Prostate gland (tissue), 2 donors: ENCODE measurements around the gene CABLES1. TPM values are rescaled to one million over a fixed set of nuclear protein-coding genes. Genes with fewer than 3 reads are reported as not detected.

ENCODE experiments used
- DNase-seq: peaks from one replicate; pipeline ENCODE4 v3.0.0-alpha.2; 2019; ENCODE audit warnings: low spot score
- H3K27ac ChIP-seq, 2 donors: fragments of 200-600 bp; sonication (generic); 2 replicates each; pipeline ENCODE4 v1.5.1; 2017 to 2019
- H3K27me3 ChIP-seq: fragments of 200-600 bp; sonication (generic); replicated peaks from 2 replicates; pipeline ENCODE4 v1.5.1; 2019; ENCODE audit not compliant: insufficient read depth
- H3K36me3 ChIP-seq, 2 donors: fragments of 200-600 bp; sonication (generic); 1 replicate in 1 of 2; 2 replicates in 1 of 2; pipeline versions ENCODE4 v1.5.1 to v1.8.1; 2017 to 2019
- H3K4me1 ChIP-seq: fragments of 200-600 bp; sonication (generic); replicated peaks from 2 replicates; pipeline ENCODE4 v1.5.1; 2019
- H3K4me3 ChIP-seq, 2 donors: fragments of 200-600 bp; sonication (generic); 2 replicates each; pipeline ENCODE4 v1.5.1; 2017 to 2019
- H3K9me3 ChIP-seq: fragments of 200-600 bp; sonication (generic); 2 replicates; pipeline ENCODE4 v1.5.1; 2017
- POLR2A ChIP-seq: fragments of 450-650 bp; IDR thresholded peaks from one replicate; pipeline ENCODE4 v1.6.1; 2016; ENCODE audit warnings: antibody characterized with exemption, mild to moderate bottlenecking
- POLR2AphosphoS5 ChIP-seq: sonication (generic); formaldehyde crosslinking; IDR thresholded peaks from one replicate; pipeline ENCODE4 v1.6.1; 2017; ENCODE audit warnings: antibody characterized with exemption
- WGBS: methylation state at CpG from one replicate; pipeline ENCODE4 v1.1.5; 2018; 5-methylcytosine and 5-hydroxymethylcytosine counted together
- intact Hi-C: fragments of 100-400 bp; cut with DNase I; formaldehyde crosslinking; loops from one replicate; pipeline ENCODE4 v1.14.2; 2022
- total RNA-seq, 2 donors: library from RNA; depleted of rRNA; stranded (reverse); fragments of >200 nt; gene quantifications; one replicate each; pipeline ENCODE4 v1.1.0, GENCODE V29; 2016
- TF ChIP-seq, protein P1 (sequence below), 4 experiments: fragments of 200-600 bp in 2 of 4; fragments of 450-650 bp in 2 of 4; sonication (generic) in 2 of 4; IDR thresholded peaks; 1 replicate in 3 of 4; 2 replicates in 1 of 4; pipeline ENCODE4 v1.5.1; 2016 to 2019; ENCODE audit warnings: antibody characterized with exemption in 4 of 4, mild to moderate bottlenecking in 2 of 4, moderate library complexity in 2 of 4

CABLES1 gene
- total RNA-seq, 2 donors from 2014 or later = 3.9 to 16.2 TPM

DNA sequence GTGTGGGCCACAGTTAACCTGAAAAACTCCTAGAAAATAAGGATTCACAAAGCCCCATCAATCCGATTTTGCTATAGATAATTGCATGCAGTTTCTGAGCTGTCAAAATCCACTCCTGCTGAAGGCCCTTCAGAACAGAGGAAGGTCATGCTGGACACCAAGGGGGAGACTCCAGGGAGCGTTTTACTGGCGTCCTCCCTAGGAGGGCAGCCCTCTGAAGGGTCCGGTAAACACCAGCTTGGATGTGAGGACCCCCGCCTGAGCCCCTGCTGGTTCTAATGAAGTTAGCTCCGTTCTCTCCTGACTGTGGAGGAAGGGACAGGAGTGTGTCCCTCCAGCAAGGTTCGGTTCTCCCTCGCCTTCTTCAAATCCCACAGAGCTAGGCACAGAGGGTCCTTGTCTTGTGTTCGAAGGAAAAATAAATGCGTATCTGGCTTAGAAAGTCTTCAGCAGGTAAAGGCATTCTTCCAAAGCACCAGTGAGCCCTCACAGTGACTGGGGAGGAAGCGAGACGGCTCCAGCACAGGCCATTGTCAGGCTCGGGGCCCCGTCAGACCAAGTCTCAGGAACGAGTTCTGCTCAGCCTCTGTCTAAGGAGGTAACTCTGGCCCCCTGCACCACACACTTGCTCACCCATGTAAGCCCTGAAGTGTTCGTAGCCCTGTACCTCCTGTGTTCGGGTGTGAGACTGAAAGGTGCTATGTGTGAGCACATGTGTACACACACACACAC, 41.6 kb downstream of the CABLES1 start:
- H3K27me3 ChIP-seq = no peaks in the 10 kb centered on the region
- 95% methylated on average over 15 of the region's 17 CpGs for whole genome bisulfite sequencing
- no peak overlapping the region for H3K27ac ChIP-seq
- no peak for DNase-seq
- H3K36me3 ChIP-seq = no peaks in the 10 kb centered on the region
- H3K4me1 ChIP-seq = no peaks in the 10 kb centered on the region
- H3K9me3 ChIP-seq = no peaks in the 10 kb centered on the region
- no peak overlapping the region for H3K4me3 ChIP-seq
- no peak for TF ChIP-seq POLR2A
- TF ChIP-seq, protein P1, sequence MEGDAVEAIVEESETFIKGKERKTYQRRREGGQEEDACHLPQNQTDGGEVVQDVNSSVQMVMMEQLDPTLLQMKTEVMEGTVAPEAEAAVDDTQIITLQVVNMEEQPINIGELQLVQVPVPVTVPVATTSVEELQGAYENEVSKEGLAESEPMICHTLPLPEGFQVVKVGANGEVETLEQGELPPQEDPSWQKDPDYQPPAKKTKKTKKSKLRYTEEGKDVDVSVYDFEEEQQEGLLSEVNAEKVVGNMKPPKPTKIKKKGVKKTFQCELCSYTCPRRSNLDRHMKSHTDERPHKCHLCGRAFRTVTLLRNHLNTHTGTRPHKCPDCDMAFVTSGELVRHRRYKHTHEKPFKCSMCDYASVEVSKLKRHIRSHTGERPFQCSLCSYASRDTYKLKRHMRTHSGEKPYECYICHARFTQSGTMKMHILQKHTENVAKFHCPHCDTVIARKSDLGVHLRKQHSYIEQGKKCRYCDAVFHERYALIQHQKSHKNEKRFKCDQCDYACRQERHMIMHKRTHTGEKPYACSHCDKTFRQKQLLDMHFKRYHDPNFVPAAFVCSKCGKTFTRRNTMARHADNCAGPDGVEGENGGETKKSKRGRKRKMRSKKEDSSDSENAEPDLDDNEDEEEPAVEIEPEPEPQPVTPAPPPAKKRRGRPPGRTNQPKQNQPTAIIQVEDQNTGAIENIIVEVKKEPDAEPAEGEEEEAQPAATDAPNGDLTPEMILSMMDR (IDR thresholded peaks at IDR 0.05) = no peak
- TF ChIP-seq POLR2AphosphoS5 = no peak
- intact Hi-C loops = no loop called here

DNA sequence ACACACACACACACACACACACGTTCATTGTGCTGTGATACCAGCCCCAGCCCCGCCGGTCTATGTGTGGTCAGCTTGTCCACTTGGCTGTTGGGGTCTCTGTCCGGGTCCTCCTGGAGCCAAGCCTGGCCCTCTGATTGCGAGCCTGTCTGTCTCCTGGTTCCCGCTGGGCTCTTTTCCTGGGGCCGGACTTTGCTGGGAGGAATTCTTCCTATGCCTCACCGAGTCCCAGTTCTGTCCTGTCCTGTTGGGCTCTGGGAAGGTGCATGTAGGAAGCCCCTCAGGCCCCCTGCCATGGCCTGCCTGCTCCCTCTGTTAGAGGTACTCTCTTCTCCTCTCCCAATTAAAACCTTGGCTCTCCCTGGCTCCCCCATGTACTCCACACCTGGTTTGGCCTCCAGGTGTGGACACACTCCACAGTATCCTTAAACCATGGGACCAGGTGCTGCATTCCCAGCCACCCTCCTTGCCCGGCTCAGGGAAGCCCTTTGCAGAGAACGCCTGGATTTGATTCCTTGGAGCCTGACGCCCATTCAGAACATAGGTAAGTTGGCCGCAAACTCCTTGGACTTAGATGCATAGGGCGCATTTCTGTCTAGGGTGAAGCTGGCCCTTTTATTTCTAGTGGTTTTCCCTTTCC, 42.3 kb downstream of the CABLES1 start:
- WGBS = 88% methylated on average over 13 of the region's 13 CpGs
- TF ChIP-seq POLR2A = no peak
- TF ChIP-seq POLR2AphosphoS5 = no peak
- TF ChIP-seq, protein P1 (IDR thresholded peaks at IDR 0.05) = no peak

DNA sequence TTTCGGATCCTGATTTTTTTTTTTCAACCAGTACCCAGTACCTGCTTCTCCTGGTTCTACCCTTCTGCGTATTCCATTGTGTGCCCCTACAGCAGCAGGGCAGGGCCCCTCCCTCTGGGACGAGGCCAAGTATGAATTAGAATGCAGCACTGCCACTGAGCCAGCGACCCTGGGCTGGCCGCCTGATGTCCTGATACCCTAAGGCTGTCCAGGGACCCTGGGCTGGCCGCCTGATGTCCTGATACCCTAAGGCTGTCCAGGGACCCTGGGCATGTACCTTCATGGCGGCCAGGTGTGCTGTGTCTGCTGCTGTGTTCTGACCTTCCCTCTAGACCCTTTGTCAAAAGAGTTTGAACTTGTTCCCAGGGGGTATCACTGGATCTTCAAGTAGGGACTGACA, 42.9 kb downstream of the CABLES1 start:
- no peaks in the 10 kb centered on the region for H3K36me3 ChIP-seq
- no peaks in the 10 kb centered on the region for H3K4me1 ChIP-seq
- 78% methylated on average over 7 of the region's 7 CpGs for WGBS
- H3K9me3 ChIP-seq = no peaks in the 10 kb centered on the region
- no peaks in the 10 kb centered on the region for H3K27me3 ChIP-seq
- TF ChIP-seq POLR2A = no peak
- no peak for TF ChIP-seq POLR2AphosphoS5
- TF ChIP-seq, protein P1 (IDR thresholded peaks at IDR 0.05) = no peak
- intact Hi-C loops = no loop called here
- no peak for DNase-seq
- no peak overlapping the region for H3K27ac ChIP-seq
- H3K4me3 ChIP-seq = no peak overlapping the region

More for the DNA sequence above, 42.3 kb downstream of the CABLES1 start:
- no peaks in the 10 kb centered on the region for H3K36me3 ChIP-seq
- no peak overlapping the region for H3K27ac ChIP-seq
- intact Hi-C loops = no loop called here
- no peak for DNase-seq
- H3K27me3 ChIP-seq = no peaks in the 10 kb centered on the region
- no peaks in the 10 kb centered on the region for H3K4me1 ChIP-seq
- no peaks in the 10 kb centered on the region for H3K9me3 ChIP-seq
- H3K4me3 ChIP-seq = no peak overlapping the region

DNA sequence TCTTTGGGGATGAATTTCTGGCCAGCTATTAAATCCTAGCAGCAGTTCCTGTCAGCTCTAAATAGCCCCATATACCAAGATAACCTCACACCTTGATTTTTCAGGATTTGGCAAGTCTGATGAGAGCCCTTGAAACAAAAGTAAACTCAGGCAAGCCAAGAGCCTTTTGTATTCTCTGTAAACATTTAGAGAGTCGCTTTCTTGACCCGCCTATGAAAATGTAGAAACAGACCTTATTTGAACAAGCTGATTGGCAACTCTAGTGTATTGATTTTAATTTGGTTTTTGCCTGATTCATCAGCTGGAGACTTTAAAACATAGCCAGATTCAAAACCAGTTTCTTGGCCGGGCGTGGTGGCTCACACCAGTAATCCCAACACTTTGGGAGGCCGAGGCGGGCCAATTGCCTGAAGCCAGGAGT, 43.4 kb downstream of the CABLES1 start:
- H3K27ac ChIP-seq = no peak overlapping the region
- no peak for DNase-seq
- intact Hi-C loops = no loop called here
- no peaks in the 10 kb centered on the region for H3K9me3 ChIP-seq
- TF ChIP-seq POLR2A (no peak), POLR2AphosphoS5 (no peak)
- TF ChIP-seq, protein P1 (IDR thresholded peaks at IDR 0.05) = no peak
- WGBS = 55% methylated on average over 6 of the region's 6 CpGs
- no peak overlapping the region for H3K4me3 ChIP-seq
- H3K27me3 ChIP-seq = no peaks in the 10 kb centered on the region
- H3K4me1 ChIP-seq = no peaks in the 10 kb centered on the region
- H3K36me3 ChIP-seq = no peaks in the 10 kb centered on the region

- Histone ChIP-seq H3K27ac (no peak overlapping the region), H3K4me3 (no peak overlapping the region), H3K9me3 (no peaks in the 10 kb centered on the region), H3K4me1 (no peaks in the 10 kb centered on the region), H3K36me3 (no peaks in the 10 kb centered on the region), H3K27me3 (no peaks in the 10 kb centered on the region)
- 74% methylated on average over 6 of the region's 6 CpGs for WGBS
- TF ChIP-seq, protein P1 (IDR thresholded peaks at IDR 0.05) = no peak
- no peak for TF ChIP-seq POLR2A
- no peak for TF ChIP-seq POLR2AphosphoS5
- no peak for DNase-seq
- intact Hi-C loops = no loop called here
Measured at GRCh38 chr18:23179416-23179815, 44.1 kb downstream of the CABLES1 start.
